22Rv1 (cell line): Measurements from ENCODE around the gene FBXW7.

Source experiments
- ZFX ChIP-seq: fragments of 450-650 bp; IDR thresholded peaks from 2 replicates; pipeline ENCODE4 v1.6.1; 2017; ENCODE audit warnings: antibody characterized with exemption, borderline replicate concordance
- TF ChIP-seq, protein P1 (sequence below): fragments of 450-650 bp; IDR thresholded peaks from 2 replicates; pipeline ENCODE4 v1.5.1; 2017; ENCODE audit warnings: mild to moderate bottlenecking

DNA sequence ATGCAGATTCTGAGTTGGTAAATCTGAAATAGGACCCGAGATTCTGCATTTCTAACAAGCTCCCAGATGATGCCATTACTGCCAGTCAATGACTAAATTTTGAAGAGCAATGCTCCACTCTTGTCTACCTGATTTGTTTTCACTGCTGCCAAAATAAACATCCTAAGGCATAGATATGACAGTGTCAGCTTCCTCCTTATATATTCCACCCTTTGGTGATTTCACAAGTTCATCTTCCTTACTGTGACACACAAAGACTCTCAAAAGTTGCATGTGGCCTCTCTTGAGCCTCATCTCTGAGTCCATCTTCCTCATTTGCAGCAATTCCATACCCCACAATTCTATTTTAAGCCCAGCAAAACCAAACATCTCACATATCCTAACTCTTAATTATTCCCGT lies 110.9 kb downstream of the FBXW7 start:
- TF ChIP-seq, protein P1, sequence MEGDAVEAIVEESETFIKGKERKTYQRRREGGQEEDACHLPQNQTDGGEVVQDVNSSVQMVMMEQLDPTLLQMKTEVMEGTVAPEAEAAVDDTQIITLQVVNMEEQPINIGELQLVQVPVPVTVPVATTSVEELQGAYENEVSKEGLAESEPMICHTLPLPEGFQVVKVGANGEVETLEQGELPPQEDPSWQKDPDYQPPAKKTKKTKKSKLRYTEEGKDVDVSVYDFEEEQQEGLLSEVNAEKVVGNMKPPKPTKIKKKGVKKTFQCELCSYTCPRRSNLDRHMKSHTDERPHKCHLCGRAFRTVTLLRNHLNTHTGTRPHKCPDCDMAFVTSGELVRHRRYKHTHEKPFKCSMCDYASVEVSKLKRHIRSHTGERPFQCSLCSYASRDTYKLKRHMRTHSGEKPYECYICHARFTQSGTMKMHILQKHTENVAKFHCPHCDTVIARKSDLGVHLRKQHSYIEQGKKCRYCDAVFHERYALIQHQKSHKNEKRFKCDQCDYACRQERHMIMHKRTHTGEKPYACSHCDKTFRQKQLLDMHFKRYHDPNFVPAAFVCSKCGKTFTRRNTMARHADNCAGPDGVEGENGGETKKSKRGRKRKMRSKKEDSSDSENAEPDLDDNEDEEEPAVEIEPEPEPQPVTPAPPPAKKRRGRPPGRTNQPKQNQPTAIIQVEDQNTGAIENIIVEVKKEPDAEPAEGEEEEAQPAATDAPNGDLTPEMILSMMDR, result no peak
- no peak for TF ChIP-seq ZFX
